ENCODE data around the gene VPS72.
"Not testable (repeated sequence)": the region's sequence is repeated elsewhere in the genome, so short reads cannot be mapped to it uniquely, and the experiment has no call there.

Gene VPS72, protein sequence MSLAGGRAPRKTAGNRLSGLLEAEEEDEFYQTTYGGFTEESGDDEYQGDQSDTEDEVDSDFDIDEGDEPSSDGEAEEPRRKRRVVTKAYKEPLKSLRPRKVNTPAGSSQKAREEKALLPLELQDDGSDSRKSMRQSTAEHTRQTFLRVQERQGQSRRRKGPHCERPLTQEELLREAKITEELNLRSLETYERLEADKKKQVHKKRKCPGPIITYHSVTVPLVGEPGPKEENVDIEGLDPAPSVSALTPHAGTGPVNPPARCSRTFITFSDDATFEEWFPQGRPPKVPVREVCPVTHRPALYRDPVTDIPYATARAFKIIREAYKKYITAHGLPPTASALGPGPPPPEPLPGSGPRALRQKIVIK

DNA sequence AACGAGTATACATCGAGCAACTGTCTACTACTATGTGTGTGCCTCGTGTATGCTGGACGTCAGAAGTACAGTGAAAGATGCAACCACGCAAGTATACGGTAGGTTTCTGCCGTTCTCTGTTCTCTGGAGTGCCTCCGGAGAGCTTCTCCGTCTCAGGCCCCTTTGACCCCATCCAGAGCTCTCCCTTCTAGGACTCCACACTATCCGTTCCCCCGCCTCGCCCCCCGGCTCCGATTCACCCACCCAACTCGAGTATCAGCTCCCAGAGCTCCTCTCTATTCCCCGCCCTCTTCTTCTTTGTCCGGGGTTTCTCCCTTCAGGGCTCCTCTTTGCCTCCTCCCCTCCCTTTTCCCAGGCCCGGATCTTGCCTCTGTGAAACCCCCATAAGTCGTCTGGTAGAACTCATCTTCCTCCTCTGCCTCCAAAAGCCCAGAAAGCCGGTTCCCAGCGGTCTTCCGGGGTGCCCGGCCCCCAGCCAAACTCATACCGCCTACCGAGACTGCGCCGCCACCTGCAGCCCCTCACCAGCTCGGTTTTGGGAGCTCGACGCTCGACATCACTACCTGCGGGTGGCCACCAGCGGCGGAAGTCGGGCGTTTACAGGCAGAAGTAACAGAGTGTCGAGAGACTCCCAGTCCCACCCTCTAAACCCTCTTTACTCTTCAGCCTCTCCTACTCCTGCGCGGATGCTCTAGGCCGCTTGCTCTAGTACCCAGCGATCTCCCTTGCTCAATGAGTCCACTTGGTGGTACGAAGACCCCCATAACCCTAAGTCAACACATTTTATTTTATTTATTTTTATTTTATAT lies at the start of gene VPS72:
VPS72 (minus strand) TSS at position 561 of the 809 bp plus-strand sequence; CDS start at position 485, 76 bp downstream.
- DNase-seq: peak; percentile 91

DNA sequence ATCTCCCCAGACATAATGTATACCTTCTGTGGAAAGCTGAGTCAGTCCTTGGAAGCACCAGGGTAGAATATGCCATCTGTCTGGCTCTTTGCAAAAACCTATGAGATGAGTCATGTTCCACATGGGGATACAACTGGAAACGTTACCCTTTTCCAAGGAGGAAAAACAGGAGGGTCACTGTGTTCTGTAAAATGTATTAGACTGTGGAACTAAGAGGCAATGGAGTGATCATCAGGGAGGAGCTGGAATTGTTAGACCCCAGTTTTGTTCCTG lies 48.4 kb upstream of the VPS72 start:
- no peak for DNase-seq

DNA sequence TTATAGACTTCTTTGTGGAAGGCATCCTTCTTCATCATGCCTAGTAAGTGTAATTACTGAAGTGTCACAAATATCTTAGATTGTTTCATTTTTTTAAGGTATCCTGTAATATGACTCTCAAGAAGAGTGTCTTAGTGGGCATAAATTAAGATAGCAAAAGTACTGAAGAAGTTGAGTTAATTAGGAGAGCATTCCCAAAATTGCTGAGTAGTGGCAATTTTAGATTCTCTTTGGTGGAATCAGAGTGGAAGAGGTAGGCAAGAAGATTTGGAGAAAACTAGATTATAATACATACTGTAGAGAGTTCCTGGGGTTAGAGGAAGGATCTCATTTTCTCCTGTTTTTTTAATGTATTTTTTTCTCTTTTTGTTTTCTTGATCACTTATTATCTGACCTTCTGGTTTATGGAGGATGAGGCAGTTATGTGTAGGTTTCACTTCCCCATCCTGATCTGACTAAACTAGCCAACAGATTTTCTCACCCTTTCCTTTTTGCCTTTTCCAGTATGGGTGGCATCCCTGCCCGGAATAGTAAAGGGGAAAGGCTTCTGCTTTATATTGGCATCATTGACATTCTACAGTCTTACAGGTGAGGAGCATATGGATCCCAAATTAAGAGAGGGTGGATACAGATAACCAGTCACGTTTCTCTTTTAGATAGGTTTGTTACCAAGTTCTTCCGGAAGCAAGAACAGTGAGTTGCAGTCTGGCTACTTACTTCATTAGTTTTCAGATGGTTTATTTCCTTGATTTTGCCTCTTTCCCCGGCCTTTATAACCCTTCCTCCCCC lies 47.9 kb upstream of the VPS72 start:
- DNase-seq: no peak

DNA sequence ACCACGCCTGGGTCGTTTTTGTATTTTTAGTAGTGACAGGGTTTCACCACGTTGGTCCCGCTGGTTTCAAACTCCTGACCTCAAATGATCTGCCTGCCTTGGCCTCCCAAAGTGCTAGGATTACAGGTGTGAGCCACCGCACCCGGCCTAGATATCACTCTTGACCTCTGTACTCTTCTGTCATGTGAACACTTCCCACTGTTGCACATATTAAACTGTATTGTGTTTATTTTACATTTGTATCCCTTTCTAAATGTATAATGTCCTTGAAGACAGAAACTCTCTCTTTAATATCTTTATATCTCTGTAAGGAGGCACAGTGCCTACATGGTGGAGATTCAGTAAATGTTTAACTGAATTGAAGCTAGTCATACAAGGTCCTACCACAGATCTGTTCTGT lies 45.2 kb upstream of the VPS72 start:
- DNase-seq: no peak

DNA sequence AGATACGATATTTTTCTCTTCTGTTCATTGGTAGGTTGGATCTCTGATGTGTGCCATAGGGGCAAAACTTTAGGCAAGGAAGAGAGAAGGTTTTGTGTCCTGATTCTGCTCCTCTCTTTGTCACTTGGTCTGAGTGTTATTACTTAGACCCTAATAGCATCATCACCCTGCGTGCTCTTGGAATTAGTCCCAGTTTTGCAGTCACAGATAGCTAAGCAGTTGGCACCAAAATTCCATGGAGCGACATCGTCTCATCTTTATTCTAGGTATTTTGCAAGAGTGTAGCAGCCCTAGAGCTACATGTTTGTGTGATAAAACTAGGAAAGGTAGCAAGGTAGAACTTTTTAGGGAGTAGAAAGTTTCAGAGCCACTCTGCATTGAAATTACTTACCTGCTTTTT lies 32.1 kb upstream of the VPS72 start:
- DNase-seq: no peak

DNA sequence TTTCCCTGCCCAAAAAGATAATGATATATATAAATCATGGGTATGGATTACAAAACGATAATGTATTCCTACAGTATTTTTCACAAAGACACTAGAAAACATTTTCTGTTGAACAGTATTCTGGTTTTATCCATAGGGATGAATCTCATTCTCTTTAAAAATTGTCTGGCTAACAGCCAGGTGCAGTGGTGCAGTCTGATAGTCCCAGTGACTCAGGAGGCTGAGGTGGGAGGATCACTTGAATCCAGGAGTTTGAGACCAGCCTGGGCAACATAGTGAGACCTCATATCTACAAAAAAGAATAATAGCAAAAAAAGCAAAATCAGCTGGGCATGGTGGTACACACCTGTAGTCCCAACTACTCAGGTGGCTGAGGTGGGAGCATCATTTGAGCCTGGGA lies 31.6 kb upstream of the VPS72 start:
- no peak for DNase-seq

DNA sequence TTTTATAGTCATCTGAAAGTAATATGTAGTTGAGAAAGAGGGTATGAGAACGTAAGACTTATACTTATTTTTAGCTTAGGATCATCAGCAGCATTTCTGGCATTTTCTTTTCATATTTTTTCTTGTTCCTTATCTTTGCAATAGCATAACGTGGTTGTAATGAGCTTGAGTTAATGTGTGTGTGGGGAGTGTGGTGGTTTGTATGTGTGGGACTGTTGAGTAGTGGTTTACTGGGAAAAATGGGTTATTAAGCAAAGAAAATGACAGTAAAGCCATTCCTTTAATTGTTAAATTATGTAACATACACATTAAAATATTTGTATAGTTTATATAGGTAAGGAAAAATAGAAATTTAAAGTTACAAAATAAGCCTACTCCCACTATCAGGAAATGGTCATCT lies 23.6 kb upstream of the VPS72 start:
- DNase-seq: no peak

DNA sequence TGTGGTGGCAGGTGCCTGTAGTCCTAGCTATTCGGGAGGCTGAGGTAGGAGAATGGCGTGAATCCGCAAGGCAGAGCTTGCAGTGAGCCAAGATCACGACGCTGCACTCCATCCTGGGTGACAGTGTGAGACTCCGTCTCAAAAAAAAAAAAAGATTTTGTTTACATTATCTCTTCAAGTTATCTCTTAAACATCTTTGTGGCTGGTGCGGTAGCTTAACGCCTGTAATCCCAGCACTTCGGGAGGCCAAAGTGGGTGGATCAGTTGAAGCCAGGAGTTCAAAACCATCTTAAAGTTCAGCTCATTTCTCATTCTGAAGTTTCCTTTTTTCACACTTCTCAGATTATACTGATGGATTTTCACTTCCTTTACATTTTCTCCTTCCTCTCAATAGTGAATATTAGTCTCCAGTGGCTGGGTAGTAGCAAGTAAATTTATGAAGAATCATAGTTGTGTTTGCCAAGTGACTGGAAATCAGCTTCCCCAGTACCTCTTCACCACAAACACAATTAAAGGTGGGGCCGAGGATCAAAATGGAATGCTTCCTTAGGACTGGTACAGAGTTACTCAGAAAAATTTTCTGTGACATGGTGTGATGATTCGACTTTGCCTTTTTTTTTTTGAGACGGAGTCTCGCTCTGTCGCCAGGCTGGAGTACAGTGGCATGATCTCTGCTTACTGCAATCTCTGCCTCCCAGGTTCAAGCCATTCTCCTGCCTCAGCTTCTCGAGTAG lies 22.1 kb upstream of the VPS72 start:
- no peak for DNase-seq

DNA sequence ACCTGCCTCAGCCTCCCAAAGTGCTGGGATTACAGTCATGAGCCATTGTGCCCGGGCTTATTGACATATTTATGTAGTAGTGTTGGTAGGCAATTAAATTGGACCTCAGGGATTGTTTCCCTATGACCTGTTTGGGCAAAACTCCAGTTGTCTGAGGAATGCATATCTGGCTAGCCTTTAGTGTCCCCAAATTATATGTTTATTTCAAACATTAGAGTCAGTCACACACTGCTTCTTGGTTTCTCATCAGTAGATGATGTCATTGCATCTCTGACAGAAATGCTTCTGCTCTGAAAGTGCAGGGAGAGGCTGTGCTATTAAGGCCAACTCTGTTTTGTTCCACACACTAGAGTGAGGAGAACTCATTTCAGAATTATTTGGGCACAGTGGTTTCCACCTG lies 20.8 kb upstream of the VPS72 start:
- DNase-seq: no peak

DNA sequence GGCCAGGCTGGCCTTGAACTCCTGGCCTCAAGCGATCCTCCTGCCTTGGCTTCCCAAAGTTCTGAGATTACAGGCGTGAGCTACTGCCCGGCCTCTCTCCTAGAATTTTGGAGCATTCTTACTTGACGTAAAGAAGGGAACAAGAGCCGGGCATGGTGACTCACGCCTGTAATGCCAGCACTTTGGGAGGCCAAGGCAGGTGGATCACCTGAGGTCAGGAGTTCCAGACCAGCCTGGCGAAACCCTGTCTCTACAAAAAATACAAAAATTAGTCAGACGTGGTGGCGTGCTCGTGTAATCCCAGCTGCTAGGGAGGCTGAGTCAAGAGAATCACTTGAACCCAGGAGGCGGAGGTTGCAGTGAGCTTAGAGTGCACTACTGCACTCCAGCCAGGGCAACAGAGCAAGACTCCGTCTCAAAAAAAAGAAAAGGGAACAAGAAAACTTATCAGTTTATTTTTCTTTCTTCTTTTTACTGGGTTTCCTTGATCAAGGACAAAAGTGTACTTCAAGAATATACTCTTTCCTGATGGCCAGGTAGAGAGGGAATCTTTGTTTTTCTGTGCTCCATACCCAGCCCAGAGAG lies 15.5 kb upstream of the VPS72 start:
- DNase-seq: not testable (repeated sequence)

DNA sequence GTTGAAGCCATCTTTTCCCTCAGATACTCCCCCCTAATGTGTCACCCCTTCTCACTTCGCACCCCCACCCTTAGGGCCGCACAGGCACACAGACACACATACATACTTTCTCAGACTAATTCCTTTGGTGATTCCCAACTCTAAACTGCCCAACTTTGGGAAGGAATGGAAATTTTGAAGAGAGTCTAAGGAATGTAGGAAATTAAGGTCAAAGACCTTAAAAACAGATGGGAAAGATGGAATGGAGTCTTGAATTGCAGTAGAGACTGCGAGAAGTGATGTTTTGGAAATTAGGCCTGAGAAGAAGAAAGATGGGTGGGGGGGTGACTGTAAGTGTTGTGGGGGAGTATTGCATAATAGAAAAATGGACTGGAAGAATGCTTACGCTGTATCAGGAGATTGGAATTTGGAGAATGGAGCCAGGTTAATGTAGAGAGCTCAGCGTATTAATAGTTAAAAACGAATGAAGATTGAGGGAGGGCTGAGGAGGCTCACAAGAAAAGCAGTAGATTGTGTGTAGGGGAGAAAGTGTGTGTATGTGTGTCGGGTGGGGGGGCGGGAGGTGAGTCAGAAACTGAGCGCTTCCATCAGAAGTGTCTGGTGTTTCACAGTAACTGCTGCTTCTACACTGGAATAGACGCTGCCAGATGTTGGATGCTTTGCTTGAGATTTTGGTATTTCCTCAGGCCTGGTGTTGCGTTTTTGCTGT lies 10.0 kb upstream of the VPS72 start:
- no peak for DNase-seq

DNA sequence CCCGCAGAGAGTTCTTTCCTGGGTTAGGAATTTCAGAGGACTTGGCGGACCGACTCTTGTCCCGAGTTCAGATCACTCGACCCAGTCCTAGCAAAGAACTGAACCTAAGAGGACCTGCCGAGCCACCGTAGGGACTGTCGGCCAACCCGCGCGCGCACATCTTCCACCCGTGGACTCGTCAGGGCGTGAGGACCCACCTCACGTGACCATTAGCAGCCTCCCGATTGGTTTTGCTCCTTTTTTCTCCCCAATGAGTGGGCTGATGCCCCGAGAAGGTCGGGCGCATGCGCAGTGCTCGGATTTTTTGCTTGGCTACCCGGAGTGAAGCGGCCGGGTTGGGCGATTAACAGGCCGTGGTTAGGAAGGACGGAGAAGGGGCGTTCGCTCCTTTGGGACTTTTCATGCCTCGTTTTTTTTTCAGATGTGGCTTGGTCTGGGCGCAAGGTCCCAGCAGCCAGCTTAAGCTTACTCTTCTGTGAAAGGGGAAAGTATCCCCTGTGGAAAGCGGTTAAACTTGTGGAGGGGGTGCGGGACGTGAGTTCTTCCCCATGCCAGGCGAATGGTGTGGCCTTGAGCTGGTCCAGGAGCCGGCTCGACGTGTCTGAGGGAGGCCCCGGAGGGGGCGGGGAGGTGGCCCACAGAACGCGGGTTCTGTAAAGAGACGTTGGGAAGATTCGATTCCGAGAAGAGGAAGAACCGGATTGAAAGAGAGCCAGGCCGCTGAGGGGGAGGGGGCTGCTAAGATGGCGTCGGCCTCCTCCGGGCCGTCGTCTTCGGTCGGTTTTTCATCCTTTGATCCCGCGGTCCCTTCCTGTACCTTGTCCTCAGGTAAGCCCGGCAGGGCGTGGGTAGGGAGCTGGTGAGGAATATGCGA lies 8.5 kb upstream of the VPS72 start, which contains the start of gene PIP5K1A:
PIP5K1A (plus strand) TSS at position 299 of the 874 bp plus-strand sequence; CDS start at position 744, 445 bp downstream.
- DNase-seq: peak; percentile 99

DNA sequence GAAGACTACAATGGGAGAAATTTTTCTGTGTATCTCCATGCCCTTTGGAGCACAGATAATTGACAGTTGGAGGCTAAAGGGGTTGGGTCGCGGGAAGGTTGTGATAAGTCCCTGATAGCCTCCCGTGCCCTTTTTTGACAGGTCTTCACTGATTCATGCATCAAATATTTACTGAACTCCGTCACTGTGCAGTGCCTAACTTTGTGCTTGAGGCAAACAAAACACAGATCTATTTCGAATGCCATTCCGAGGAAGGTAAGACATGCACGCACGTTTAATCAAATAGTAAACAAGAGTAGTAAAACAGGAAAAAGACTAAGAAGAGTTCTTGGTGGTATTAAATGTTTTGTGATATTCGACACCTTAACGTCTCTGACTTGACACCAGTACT lies 7.9 kb upstream of the VPS72 start:
- no peak for DNase-seq

DNA sequence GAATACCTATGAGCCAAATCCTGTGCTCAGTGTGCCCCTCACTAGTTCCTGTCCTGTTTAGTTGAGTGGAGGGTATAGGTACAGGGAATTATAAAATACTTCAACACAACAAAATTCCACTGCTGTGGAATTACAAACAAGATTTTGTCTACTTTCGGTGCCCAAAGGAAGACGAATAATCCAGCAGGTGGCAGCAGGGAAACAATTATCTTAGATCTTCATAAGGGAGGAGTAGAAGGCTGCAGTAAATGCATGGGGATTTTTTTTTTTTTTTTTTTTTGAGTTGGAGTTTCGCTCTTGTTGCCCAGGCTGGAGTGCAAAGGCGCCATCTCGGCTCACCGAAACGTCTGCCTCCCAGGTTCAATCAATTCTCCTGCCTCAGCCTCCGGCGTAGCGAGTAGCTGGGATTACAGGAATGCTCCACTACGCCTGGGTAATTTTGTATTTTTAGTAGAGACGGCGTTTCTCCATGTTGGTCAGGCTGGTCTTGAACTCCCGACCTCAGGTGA lies 6.3 kb upstream of the VPS72 start:
- DNase-seq: peak; percentile 69

DNA sequence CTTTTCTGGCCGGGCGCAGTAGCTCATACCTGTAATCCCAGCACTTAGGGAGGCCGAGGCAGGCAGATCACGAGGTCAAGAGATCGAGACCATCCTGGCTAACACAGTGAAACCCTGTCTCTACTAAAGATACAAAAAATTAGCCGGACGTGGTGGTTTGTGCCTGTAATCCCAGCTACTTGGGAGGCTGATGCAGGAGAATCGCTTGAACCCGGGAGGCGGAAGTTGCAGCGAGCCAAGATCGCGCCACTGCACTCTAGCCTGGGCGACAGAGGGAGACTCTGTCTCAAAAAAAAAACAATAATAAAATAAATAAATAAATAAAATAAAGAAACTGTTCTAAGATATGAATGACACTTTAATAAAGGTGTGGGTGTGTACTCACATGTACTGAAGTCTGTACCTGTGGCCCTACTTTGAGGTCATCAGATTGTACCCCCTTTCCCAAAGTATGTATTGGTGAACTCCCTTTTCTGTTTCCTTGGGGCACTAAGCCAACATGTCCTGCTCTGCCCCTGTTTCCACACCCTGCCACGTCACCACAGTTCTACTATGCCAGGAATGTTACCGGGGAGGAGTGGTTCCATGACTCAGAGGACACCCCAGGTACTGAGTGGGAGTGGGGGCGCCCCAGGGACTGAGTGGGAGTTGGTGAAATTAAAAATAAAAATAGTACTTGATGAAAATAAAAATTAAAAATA lies 5.0 kb upstream of the VPS72 start:
- not testable (repeated sequence) for DNase-seq

DNA sequence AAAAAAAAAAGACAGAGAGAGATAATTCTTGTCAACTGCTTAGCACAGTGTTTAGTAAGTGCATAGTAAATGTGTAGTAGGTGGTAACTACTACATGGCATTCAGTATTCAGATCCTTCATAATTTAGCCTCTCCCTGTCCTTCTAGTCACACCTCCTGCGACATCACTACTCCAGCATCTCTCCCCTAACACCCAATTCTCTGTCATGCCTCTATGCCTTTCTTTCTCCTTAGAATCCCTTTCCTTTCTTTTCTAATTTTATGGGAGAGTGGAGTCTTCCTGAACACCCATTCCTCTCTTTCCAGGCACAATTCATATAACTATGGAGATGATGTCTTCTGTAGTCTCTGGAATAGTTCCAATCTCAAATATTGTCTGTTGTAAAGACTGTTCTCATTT lies 3.9 kb upstream of the VPS72 start:
- no peak for DNase-seq

DNA sequence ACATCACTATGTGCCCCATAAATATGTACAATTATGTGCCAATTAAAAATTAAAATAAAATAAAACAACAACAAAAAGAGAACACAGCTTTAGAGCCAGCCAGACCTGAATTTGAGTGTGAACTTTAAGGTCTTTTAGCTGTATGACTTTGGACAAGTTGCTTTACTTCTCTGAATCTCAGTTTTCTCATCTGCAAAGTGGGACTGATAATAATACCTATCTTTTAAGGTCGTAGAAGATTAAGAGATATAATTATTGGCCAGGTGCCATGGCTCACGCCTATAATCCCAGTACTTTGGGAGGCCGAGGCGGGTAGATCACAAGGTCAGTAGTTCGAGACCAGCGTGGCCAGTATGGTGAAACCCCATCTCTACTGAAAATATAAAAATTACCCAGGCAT lies 3.3 kb upstream of the VPS72 start:
- DNase-seq: no peak

DNA sequence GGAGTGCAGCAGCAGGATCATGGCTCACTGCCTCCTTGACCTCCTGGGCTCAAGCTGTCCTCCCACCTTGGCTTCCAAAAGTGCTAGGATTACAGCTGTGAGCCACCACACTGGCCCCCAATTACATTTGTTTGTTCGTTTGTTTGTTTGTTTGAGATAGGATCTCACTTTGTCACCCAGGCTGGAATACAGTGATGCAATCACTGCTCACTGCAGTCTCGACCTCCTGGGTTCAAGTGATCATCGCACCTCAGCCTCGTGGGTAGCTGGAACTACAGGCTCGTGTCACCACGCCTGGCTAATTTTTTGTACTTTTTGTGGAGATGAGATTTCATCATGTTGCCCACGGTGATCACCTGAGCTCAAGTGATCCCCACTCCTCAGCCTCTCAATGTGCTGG lies 2.0 kb upstream of the VPS72 start:
- DNase-seq: no peak

DNA sequence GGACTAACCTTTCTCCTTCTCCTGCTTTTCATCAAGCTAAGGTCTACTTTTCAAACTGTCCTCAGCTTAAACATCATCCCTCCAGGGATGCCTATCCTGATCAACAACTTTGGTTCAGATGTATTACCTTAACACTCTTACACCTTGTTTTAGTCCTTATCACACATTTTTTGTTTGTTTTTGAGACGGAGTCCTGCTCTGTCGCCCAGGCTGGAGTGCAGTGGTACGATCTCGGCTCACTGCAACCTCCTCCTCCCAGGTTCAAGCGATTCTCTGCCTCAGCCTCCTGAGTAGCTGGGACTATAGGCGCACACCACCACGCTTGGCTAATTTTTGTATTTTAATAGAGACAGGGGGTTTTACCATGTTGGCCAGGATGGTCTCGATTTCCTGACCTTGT lies 1.3 kb downstream of the VPS72 start:
- not testable (repeated sequence) for DNase-seq

DNA sequence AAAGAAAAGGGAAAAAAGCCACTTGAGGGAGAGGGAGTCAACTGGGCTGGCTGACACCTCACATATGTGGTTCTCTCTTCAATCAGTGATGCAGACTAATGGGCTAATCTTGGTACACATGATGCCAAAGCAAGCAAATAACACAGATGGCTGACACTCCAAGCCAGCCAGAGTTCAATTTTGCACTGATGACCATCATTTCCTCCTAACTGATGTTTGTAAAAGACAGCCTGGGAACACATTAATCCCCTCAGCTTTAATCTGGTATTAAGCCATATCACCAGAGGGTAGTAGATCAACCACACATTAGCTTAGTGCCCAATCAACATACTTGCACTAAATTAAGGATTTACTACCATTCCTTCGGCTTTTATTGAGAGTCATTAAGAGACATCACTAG lies 2.8 kb downstream of the VPS72 start:
- no peak for DNase-seq
